HG02571 (cell line): Measurements from ENCODE around the gene ARID3C.

Source experiments
- ATAC-seq: cut with Tn5 transposase; IDR thresholded peaks from one replicate; pipeline ENCODE4 v1.9.1; 2021; ENCODE audit warnings: mild to moderate bottlenecking, moderate library complexity; ENCODE audit not compliant: unreplicated experiment

ARID3C gene

DNA sequence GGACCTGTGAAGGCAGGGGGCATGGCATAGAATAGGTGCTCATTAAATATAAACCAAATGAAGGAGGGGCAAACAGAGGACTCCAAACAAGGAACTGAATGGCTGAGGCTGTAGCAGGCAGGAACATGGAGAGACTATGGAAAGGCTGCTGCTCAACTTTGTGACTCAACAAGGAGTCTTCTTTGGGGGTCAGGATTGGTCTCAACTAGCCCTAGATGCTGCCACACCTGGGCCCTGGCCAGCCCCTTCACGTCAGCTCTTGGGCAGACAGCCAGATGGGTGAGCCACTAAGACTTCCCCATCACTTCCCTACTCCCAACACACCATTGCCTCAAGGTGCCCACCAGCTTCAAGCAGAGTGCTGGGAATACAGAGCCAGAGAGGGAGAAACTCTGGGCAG, 28.0 kb downstream of the ARID3C start:
- no peak for ATAC-seq

DNA sequence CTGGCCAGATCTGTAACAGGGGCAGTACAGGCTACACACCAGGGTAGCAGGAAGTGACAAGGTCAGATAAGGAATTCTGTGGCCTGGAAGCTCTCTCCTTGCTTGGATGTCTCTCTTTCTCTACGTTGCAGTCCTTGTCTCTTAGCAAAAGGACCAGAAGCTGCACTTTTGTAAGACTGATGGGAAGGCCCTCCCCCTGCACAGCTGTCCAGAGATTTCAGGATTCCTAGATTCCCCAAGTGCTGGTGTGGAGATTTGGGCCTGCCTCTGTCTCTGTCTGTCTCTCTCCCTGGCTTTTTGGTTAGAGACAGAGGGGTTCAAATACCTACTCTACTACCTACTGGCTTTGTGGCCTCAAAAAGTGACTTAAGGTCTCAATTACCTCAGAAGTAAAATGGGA, 29.3 kb downstream of the ARID3C start:
- ATAC-seq: no peak

DNA sequence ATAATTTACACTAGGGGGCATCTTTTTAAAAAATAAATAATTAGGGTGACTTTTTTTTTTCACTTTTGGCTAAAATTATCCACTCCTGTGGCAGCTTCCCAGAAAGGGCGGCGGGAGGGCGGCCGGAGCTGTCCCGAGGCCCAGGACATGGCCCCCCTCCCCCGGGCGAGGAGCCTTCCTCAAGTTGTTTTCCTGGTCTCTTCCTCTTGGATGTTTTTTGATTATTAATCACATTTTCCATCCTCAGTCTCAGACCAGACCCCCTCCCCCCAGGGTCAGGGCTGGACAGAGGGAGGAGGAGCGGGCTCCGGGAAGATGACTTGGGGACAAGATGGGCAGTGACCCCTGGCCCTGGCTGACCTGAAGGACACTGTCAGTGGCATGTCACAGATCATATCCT, 34.7 kb downstream of the ARID3C start:
- ATAC-seq: no peak

DNA sequence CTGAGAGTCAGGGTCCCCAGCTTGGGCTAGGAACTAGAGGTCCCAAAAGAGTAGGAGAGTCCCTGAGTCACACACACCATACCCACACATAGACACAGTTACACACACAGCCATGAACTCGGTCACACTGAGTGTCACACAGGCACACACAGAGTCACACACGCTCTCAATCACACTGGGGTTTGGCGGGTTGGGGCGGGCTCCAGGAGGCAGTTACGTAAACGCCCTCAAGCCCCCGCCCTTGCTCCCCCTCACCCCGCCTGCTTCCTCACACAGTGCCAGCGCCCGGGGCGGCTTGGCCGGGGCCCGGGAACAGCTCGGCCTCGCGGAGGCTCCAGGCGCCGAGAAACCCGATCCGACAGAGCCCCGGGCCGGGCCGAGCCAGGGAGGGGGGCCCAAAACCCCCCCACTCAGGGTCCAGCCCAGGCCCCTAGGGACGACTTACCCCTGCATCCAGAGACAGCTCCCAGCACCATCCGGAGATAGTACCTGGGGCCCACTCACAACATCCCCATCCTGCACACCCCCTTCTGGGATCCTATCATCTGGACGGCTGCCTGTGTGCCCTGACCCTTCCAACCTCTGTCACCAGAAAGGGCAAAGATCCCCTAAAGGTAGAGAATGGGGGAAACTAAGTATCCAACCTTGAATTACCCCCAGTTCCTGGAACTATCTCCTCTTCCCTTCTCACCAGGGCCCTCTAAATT, 35.8 kb downstream of the ARID3C start:
- no peak for ATAC-seq

DNA sequence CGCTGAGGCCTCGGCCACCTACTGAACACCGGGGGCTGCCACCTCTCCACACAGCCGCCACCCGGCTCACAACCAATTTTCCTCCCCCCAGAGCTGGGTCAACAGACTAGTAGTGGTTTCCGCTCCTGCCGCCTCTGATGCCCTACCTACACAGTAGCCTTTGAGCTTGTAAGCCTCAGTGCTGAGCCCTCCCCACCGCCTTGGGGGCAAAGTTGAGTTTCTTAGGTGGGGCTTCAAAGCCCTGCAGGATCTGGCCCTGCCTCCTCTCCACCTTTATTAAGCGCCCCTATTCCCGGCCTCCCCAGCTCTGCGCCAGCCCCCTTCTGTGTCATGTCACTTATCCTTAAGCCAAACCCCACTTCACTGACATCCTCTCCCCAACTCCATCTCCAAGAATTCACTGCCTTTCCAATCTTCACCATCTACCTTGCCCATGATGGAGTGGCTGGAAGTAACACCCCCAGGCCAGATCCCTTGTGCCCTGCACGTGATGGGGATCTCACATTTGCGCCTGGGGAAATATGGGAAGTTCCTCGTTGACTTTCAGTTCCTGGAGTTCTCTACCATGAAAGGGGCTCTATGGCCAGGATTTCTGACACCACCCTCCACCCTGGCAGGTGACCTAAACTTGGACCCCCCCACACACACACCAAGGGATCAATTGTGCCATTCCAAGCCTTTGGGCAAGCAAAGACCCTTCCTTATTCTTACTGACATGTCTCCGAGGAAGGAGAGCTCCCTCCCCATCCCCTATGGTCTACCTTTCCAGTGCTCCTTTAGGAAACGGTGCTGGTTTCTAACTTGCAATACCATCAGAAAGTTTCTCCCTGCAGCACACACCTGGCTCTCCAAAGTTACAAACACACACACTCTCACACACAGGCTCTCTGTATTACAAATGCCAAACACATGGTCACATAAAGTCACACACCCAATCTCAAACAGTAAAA, 36.7 kb downstream of the ARID3C start:
- ATAC-seq: no peak

DNA sequence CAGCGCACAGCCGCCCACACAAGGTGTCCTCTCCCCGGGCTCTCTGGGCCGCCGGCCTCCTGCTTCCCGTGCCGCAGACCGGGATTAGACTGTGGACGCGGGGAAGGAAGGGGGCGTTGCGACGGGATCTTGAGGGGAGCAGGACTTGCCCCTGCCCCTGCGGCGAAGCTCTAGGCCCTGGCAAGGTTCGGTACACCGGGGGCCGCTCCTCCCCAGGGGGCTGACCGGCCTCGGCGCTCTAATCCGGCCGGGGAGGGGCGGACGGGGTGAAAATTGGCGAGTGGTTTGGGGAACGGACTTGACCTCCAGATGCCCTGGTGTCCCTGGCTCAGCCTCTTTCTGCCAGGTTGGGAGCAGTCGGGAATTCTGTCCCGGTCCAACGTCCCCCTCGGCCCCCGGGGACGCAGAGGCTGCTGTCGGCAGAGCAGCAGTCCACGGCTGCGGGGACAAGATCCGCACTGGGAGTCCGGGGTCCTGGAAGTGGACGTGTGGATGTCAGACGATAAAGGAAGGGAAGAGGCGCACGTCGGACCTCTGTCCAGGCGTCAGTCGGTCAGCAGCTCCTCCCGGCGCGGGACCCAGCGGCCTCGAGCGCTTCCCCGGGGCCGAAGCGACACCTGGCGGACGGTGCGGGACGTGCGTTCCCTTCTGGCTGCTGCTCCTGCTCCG, 37.5 kb downstream of the ARID3C start:
- peak; percentile 69 for ATAC-seq

DNA sequence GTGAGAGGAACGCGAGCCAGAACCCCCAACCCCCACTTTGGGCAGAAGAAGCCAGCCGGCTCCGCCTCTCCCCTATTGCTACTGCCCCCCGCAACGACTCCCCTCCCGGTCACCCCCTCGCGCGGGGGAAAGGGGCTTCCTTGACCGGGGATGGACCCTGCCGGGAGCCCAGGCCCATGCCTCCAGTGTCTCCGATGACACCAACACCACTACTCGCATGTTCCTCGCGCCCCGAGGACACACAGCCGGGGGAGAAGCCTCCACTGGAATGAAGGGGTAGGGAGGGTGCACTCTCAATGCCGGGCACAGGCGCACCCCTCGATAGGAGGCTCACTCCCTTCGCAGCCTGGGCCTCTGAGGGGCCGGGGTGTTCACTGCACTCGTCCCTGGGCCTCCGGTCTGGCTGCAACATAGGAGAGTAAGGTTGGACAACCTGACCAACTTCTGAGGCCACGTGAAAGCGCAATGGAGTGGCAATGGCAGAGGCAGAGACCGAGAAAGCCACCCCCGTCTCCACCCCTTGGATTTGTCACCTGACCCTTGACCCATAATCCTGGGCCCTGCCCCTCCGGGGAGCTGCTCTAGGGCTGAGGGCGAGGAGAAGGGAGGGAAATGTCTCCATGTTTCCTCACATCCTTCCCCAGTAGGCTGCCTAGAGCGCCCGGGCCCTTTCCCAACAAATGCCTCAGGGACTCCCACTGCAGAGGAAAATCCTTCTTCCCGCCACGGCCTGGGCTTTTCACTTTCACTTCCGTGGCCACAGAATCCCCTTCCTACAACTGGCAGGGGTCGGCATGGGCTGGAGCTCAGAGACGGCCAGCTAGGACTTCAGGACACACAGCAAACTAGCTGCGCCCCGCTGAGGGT, 38.3 kb downstream of the ARID3C start:
- no peak for ATAC-seq

DNA sequence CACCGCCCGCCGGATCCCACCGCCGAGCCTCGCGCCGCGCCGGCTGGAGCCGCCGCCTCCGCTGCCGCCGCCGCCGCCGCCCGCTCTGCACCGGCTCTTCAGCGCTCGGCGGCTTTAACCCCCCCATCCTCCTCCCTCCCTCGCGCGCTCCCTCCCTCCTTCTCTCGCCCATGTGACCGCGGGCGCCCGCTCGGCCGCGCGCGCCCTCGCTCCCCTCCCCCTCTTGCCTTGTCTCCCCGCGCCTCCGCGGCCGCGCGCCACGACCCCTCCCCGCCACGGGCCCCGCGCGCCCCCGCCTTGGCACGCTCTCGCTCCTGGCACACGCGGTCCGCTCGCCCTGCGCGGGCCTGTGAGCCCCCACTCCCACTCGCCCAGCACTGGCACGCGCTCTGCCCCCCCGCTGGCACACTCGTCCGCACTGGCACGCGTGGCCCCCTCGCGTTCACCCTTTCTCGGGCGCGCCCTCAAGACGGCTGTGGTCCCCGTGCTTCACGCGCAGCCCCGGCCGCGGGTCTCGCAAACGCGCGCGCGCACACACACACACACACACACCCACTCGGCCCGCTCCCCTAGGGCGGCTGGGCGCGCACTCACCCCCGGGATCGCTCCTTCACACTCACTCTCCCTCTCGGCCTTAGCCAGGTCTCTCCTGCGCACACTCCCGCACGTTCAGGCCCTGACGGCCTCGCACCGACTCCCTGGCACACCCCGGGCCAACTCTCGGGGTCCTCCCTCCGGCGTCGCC, 39.1 kb downstream of the ARID3C start, which contains the start of gene CNTFR:
TSS of gene CNTFR (minus strand) at position 89 of the 745 bp plus-strand sequence. CDS start 20,743 bp downstream, outside the sequence.
- no peak for ATAC-seq

DNA sequence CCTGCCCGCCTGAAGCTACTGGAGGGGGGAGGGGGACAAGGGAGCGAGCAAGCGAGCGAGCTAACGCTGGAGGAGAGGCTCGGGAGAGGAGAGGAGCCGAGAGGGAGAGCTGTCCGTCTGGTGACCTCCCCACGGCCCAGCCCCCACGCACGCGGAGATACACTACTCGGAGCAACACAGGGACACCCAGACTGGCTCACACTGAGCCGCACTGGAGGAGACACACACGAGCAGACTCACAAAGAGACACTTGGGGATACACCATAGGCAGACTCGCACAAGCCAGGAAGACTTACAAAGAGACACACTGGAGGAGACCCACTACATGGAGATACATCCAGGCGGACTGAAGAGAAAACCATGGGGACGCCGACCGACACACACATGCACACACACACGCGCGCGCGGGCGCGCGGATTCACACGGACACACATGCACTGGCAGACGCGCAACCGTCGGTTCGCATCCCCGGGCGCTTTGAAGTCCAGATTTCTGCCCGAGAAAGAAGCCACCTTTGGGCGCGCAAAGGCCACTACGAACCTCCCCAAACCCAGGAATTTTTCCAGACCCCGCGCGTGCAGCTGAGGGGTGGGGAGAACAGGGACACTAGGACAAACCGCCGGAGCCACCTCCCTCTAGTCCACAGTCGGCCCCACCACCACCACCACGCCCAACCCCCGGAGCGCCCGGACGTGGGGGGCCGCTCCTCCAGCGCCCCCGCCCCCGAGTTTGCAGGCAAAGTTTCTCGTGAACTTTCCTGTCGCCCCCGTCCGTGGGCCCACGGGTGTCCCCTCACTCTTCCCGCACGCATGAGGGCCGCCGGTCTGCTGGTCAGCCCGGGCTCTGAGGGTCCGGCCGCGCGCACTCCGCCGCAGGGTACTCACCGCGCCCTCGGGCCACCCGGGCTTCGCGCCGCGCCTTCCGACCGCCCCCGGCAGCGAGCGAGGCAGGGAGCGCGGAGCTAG, 39.9 kb downstream of the ARID3C start:
- ATAC-seq: no peak

DNA sequence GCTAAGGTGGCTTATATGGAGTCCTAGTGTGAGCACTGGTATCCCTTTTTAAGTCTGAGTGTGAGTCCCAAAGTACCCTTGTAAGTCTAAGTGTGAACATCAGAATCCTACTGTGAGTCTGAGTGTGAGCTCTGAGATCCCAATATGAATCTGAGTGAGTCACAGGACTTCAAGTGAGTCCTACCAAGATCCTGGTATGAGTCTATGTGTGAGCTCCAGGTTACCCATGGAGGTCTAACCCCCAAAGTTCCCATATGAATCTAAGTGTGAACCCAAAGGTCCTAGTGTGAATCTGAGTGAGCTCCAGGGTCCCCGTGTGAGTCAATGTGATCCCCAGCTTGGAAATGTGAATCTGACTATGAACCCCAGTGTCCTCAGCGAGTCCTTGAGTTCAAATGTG, 41.6 kb downstream of the ARID3C start:
- no peak for ATAC-seq

DNA sequence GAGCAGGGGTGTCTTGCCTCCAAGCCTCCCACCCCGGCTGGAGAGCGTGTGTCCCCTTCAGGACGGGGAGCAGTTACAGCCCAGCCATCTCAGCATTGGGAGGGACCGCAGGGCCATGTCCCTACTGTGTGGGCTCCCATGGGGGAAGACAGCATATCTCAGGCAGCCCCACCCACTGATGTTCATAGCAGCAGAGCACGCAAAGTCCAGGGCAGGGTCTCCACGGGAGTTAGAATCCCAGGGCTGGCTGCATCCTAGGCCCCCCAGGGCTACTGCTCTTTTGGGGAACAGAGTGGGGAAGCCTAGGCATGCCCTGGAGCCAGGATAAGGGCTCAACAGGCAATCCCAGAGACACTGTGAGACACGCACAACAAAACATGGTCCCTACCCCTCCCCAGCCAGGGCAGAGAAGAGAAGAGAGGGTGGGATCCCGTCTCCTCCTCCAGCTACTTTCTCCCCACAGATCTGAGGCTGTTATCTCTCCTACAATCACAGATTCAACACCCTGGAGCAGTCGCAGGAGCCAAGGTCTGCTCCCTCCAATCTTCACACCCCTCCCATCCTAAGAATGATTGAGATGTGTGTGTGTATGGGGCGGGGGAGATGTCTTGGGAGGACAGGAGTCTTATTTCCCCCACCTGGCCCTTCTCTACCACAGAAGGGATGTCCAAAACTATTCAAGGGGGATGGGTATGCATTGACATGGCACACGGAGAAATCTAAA, 42.8 kb downstream of the ARID3C start:
- no peak for ATAC-seq

DNA sequence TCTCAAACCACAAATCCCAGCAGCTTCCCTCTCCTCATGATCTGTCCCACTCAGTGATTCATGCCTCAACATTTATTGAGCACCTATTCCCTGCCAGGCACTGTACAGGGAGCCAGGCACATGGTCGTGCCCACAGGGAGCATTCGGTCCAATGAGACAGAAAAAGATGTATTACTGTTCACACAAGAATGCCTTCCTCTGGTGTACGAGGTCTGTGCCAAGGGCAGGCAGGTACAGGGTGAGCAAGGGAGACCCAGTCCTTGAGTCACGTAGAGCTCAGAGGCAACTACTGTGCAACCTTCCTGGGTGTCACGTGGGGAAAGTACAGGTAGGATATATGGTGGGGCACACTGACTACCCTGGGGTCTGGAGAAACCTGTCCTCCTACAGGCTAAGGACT, 43.9 kb downstream of the ARID3C start:
- ATAC-seq: no peak

DNA sequence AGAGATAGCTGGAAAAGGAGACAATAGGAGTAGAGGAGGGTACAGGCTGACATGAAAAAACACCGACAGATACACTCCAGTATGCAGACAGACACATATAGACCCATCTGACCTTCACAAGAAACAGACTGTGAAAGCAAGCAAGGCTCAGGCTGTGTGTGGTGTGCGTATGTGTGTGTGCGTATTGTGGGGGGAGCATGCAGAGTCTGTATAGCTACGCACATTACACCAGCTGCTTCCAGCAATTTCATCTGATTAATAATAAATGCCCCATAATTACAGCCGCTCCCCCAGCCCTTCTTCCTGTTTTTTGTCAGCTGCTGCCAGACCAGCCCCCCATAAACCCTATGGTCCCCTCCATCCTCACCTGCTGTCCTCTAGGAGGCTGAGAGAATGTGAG, 46.1 kb downstream of the ARID3C start:
- ATAC-seq: no peak

DNA sequence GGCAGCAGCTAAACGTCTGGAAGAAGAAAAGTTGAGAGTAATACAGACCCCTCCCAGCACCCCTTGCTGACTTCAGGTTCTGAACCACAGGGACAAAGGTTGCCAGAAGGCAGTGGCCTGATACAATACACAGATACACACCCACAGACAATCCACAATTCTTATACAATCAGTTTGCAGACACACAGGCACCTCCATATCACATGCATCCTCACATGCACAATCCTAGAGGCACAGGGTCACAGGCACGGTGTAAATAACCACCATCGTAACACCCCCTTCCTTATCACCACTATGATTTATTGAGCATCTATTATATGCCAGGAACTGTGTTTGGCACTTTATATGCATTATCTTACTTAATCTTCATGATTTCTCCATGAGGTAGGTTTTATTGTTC, 47.5 kb downstream of the ARID3C start:
- no peak for ATAC-seq

DNA sequence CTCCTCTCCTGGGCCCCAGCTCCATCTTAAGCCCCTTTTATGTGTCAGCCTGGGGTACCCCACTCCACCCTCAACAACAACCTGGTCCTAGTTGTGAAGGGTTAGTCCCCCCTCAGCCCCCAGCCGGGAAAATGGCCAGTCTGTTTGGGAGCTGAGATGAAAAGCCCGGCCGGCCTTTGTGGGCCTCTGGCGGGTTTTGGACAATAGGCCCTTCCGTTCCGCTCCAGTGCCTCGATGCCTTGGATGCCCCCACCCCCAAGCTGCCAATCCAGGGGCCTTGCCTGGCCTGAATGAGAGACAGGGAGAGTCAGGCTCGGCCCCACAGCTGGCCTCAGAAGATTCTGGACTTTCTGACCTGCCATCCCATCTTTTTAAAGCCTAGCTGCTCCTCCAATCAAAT, 48.5 kb downstream of the ARID3C start:
- ATAC-seq: no peak

DNA sequence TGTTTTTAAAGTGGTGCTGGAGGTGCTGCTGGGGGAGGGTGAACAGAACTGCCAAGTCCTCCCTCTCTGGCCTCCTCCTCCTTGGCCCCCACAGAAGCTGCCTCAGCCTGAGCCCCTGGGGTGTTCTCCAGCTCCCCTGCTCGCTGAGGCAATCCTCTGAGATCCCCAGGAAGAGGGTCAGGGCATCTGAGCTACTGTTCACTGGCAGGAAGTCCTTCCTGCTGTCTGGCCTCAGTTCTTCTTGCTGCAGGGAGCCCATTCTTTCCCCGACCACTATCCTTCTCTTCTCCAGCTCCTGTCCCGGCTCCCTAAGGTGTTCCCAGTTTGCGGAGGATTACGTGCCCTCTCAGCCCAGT, 49.1 kb downstream of the ARID3C start:
- no peak for ATAC-seq

DNA sequence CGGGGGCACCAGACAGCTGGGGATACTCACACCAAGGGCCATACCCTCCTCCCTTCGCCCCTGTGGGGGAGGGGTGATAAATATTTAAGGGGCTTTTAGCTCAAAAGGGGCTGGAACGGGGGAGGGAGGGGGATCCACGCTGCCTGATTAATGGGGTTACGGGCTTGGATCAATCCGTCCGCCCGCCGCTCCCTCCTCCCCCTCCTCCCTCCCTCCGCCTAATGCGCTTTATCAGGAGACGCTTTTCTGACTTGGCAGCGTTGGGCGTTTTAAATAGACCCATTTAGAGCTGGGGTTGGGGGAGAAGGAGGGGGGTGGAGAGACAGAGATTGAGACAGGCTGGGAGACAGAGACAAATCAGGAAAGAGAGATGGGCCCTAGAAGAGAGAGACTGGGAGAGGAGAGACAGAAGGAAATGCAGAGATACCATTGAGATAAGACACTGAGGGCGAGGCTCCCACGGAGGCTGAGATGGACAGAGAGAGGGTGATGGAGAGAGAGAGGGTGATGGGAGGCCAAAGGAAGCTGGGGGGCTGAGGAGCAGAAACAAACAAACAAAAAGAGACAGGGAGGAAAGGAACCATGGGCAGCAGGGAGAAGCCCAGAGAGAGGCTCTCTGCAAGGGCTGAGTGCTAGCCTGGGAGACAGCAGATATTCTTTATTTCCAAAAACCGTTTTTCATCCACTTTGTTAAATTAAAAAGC, 49.6 kb downstream of the ARID3C start:
- no peak for ATAC-seq
